Stimulated activated CD8-positive, alpha-beta memory T cell treated with anti-CD3 and anti-CD28 coated beads, Interleukin-15, amount 100 ng/mL, for 48 hours (primary cell): ENCODE measurements around the gene GPSM1.

Source experiments
- DNase-seq, 2 donors: peaks; one replicate each; pipeline ENCODE4 v3.0.0-alpha.2; 2020; ENCODE audit warnings: low read depth in 2 of 2

Gene GPSM1

GRCh38 chr9:136375096-136375495, 47.8 kb downstream of the GPSM1 start:
- DNase-seq = no peak

GRCh38 chr9:136376457-136376856, 49.1 kb downstream of the GPSM1 start:
- no peak for DNase-seq

DNA sequence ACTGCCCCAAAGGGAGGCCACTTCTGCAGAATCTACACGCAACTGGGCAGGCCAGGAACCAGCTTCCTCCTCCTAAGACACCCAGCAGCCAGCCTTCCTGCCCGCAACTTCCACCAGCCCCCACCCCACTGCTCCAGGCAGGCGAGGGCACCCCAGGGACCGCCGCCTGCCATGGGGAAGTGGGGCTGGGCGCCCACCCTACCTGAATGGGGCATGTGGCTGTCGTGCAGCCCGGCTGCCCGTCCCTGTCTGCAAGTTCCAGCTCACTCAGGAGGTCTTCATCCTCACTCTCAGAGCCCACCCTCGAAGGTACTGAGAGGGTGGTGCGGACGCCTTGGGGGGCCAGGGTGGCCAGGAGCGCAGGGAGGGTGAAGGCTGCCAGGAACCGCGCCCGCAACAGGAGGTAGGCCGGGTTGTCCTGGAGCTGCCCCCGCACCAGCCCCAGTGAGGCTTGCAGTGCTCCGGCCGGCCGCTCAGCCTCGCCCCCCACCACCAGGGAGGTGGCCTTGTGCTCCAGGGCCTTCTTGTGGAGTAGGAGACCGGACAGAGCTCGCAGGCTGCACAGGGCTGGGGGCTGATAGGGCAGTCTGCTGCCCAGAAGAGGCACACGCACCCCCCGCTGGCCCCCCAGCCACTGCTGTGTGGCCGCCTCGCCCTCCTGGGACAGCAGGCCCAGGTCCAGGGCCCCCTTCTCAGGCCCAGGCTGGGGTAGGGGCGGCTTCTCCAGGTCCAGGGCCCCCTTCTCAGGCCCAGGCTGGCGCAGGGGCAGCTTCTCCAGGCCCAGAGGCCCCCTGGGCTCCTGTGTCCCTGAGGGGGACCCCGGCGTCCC, 50.2 kb downstream of the GPSM1 start:
- no peak for DNase-seq

GRCh38 chr9:136378170-136379002, 51.0 kb downstream of the GPSM1 start:
- DNase-seq = no peak

- DNase-seq = no peak
Measured at GRCh38 chr9:136379003-136379287, 51.6 kb downstream of the GPSM1 start.

- no peak for DNase-seq
Measured at GRCh38 chr9:136379401-136379800, 52.1 kb downstream of the GPSM1 start.

DNA sequence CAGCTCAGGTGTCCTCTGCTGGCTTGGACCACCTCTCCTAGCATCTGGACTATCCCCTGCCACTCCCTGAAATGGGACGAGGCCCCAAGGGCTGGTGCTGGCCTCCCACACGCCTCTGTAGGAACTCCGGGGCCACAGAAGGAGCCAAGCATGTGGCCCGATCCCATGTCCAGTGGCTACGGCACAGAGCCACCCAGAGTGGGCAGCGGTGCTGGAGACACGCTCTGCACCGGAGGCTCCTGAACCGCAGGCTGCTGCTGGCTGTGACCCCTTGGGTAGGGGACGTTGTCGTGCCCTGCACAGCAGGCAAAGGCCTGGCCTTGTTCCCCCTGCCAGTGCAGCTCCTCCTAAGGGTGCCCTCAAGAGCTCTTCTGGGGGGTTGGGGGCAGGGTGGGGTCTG, 52.6 kb downstream of the GPSM1 start:
- DNase-seq = no peak

DNA sequence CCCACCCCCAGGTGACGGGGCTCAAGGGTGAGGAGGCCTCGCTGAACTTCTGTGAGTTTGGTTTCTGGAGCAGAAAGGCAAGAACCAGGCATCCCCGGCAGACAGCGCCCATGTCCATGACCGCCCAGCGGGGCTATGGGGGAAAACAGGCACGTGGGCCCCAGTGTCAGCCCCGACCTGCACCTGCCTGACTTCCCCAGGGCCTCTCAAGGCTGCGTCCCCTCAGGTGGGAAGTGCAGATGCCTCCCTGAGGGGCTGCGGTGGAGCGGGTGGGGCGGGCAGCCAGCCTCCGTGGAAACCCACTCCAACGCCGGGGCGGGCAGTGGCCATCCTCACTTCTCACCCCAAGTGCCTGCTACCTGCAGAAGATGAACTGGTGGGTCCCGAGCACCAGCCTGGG, 53.0 kb downstream of the GPSM1 start:
- no peak for DNase-seq

DNA sequence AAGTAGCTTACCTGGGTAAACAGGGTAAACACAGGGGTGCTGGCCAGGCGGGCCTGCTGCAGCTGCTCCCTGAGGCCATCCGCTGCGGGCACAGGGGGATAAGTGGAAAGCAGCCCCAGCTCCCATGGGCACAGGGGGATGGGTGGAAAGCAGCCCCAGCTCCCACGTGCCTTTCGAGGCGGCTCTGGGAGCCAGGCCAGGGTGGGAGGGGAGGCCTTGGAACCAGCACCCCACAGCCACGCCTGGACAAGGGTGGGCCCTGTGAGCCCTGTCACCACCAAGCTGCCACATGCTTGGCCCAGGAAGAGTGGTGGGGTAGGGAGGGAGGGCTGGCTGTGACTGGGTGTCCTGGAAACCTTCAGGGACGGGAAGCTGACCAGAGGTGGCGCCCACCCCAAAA, 54.0 kb downstream of the GPSM1 start:
- no peak for DNase-seq

DNA sequence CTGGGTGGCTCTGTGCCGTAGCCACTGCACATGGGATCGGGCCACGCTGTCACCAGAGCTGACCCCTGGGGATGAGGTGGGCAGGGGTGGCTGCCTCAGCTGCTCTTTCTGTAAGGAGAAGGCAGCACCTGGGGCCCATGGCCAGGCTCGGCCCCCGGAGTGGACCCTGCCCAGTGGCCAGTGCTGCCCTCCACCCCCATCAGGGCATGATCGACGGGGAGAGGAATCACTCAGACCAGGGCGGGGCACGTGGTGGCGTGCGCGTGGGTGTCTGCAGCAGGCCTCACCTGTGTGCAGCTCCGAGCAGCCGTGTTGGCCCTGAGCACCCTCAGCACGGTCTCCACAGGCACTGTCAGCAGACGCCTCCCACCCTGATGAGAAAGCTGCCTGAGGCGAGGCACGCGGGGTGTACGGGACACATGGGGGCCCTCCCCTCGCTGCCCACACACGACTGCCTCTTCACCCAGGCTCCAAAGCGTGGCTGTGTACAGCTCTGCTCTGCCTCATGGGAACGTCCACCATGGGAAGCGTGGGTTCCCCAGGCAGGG, 54.7 kb downstream of the GPSM1 start:
- no peak for DNase-seq

GRCh38 chr9:136383436-136383835, 56.1 kb downstream of the GPSM1 start:
- DNase-seq = no peak

GRCh38 chr9:136385015-136385414, 57.7 kb downstream of the GPSM1 start:
- DNase-seq = no peak

DNA sequence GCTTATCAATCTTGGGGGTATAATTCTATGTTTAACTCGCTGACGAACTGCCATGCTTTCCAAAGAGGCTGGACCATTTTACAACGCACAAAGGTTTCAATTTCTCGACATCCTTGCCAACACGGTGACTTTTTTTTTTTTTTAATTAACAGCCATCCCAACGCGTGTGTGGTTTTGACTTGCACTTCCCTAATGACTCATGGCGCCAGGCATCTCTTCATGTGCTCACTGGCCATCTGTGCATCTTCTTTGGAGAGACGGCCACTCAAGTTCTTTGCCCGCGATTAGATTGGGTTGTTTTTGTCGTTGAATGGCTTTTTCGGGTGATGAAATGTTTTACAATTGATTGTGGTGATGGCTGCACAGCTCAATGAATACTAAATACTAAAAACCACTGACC, 58.7 kb downstream of the GPSM1 start:
- no peak for DNase-seq

- no peak for DNase-seq
Measured at GRCh38 chr9:136387217-136387616, 59.9 kb downstream of the GPSM1 start.

GRCh38 chr9:136389396-136389795, 62.1 kb downstream of the GPSM1 start:
- DNase-seq = no peak

DNA sequence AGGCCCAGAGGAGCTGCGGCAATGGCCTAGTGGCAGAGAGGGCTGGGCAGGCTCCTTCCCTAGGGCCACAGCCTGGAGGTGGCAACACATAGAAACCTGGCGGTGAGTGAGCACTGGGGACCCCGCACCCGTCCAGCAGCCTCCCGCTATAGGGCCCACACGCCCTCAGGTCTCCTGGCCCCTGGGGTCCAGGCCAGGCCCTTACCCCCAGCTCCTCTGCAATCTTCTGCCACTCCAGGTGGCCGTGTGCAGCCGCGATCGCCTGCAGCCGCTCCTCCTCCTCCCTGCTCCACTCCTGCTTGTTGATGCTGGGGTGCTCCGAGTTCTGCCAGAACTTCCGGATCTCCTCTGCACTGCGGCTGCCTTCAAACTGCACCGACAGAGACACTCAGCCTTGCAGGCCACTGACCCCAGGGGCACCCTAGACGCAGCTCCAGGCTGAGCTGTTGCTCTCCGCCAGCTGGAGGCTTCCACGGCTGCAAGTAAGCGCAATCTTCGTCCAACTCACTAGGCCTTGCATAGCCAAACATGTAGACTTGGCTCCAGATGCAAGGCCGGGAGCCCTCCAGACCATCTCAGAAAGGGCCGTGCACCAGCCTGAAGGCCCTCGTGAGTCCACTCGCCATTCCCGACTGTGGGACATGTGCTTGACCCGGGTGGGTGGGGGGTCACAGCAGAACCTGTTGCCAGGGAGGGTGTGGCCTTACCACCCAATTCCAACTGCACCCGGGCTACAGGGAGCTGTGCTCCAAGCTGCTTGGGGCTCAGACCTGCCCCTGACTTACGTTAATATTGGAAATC, 64.6 kb downstream of the GPSM1 start:
- DNase-seq = no peak

DNA sequence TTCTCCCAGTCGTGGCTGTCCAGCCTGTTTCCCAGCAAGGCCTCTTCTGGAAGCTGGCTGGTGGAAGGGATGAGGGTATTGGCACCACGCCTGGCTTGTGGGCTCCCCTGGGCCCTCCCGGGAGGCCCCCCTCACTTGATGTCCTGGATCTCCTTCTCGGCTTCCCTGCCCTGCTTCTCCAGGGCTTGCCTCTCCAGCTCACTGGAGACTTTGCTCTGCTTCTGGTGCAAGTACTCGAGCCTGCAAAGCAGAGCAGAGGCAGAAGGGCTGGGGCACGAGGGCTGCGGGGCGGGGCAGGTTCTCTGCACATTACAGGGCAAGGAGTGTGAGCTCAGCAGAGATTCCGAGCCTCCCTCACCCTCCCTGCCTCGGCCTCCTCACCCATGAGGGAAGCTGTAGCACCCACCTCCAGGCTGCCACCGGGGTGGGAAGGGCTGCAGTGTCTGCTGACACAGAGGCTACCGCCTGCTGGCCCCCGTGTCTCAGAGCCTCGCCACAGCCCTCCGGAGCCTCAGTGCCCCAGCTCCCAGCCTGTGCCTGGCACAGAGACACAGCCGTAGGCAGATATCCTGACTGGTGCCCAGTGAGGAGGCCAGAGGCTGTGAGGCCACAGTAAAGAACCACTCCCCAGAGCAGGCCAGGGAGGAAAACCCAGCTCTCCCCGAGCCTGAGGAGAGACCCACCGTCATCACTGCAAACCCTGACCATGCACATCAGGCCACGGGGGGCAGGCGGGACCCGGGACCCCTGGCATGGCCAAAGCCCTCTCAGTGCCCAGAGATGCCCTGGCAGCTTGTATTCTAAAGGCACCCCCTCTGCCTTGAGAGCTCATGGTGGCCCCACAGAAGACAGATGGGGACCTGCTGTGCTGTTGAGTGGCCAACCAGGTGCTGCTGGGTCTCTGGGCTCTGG, 65.5 kb downstream of the GPSM1 start:
- DNase-seq = no peak

- no peak for DNase-seq
Measured at GRCh38 chr9:136393531-136393930, 66.2 kb downstream of the GPSM1 start.

DNA sequence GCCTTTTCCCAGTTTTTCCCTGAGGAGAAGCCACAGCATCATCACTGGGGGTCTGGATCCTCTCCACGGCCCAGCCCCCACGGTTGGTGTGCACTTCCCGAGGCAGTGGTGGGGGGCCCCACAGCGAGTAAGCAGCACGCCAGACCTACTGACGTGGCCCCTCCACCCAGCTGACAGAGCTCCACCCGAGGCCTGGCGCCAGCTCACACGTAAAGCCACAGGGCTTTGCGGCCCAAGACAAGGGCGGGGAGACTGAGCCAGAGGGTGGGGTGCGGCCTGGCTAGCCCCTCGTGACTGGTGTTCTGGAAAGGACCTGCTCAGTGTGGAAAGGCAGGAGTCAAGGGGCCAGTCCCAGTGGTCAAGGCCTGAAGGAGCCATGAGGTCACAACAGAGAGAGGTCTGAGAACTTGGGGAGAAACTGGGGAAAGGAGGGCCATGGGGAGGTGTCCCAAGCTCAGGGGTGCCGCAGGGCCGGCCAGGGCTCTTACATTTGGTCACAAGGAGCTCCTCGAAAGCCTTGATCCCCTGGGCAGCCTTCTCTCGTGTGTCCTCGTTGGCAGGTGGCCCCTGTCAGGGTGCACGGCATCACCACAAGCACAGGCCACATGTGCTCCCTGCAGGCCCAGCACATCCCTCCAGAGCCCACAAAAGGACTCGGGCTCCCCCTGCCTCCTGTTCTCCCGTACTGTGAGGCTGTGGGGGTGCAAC, 67.1 kb downstream of the GPSM1 start:
- no peak for DNase-seq

DNA sequence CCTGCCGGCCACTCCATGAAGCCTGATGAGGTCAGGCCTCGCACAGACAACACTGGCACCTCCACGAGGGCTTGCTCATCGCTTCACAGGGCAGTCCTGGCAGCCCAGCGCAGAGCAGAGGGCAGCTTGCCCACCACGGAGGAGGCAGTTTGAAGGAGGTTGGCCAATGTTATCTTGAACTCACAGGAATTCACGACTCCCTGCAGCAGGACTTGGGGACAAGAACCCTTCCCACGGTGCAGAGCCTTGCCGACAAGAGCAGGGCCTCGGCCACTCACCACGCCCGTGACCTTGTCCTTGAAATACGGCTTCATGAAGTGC, 67.6 kb downstream of the GPSM1 start:
- DNase-seq = no peak
